Upper lobe of left lung (tissue), 4 donors: ENCODE results near the gene CCDC7.

Experiments used
- POLR2A ChIP-seq, 4 donors: fragments of 450-650 bp; IDR thresholded peaks; one replicate each; pipeline ENCODE4 v1.5.1; 2016 to 2017; ENCODE audit warnings: antibody characterized with exemption in 4 of 4, mild to moderate bottlenecking in 2 of 4
- POLR2AphosphoS5 ChIP-seq, 2 donors: sonication (generic); formaldehyde crosslinking; IDR thresholded peaks; one replicate each; pipeline ENCODE4 v1.5.1; 2017; ENCODE audit warnings: antibody characterized with exemption in 2 of 2
- TF ChIP-seq, protein P1 (sequence below), 6 experiments: fragments of 450-650 bp in 4 of 6; fragments of 200-600 bp in 2 of 6; sonication (generic) in 2 of 6; IDR thresholded peaks; one replicate each; pipeline ENCODE4 v1.5.1; 2016 to 2019; ENCODE audit warnings: antibody characterized with exemption in 6 of 6

- TF ChIP-seq, protein P1, sequence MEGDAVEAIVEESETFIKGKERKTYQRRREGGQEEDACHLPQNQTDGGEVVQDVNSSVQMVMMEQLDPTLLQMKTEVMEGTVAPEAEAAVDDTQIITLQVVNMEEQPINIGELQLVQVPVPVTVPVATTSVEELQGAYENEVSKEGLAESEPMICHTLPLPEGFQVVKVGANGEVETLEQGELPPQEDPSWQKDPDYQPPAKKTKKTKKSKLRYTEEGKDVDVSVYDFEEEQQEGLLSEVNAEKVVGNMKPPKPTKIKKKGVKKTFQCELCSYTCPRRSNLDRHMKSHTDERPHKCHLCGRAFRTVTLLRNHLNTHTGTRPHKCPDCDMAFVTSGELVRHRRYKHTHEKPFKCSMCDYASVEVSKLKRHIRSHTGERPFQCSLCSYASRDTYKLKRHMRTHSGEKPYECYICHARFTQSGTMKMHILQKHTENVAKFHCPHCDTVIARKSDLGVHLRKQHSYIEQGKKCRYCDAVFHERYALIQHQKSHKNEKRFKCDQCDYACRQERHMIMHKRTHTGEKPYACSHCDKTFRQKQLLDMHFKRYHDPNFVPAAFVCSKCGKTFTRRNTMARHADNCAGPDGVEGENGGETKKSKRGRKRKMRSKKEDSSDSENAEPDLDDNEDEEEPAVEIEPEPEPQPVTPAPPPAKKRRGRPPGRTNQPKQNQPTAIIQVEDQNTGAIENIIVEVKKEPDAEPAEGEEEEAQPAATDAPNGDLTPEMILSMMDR (IDR thresholded peaks at IDR 0.05) = no peak
- TF ChIP-seq POLR2A (IDR thresholded peaks at IDR 0.05) = no peak
- no peak for TF ChIP-seq POLR2AphosphoS5 (IDR thresholded peaks at IDR 0.05)
These were observed 31.6 kb downstream of the CCDC7 start for GRCh38 chr10:32477499-32477898.
